ENCODE measurements around the gene WRNIP1.

GRCh38 chr6:2758980-2759379 lies 6.2 kb upstream of the WRNIP1 start:
- TF ChIP-seq CTCF (IDR thresholded peaks at IDR 0.05; ENCODE audit: insufficient read depth, low read depth, low read length): no peak
- TF ChIP-seq EZH2 (IDR thresholded peaks at IDR 0.05; ENCODE audit: insufficient read depth, low read length): no peak

All from astrocyte (in vitro differentiated cells and primary cell).